Osteocyte (in vitro differentiated cells): ENCODE data around the gene NIM1K. TPM values are rescaled to one million over a fixed set of nuclear protein-coding genes. Genes with fewer than 3 reads are reported as not detected.

Experiments used
- DNase-seq: peaks from one replicate; pipeline ENCODE4 v3.0.0; 2021; ENCODE audit warnings: mixed read lengths; ENCODE audit not compliant: unreplicated experiment; ENCODE audit errors: extremely low spot score
- H3K27ac Mint-ChIP-seq: one replicate; pipeline ENCODE4 v1.8.0; 2021; ENCODE audit warnings: mild to moderate bottlenecking, mixed read lengths; ENCODE audit not compliant: unreplicated experiment
- H3K27me3 Mint-ChIP-seq: one replicate; pipeline ENCODE4 v1.8.0; 2021; ENCODE audit warnings: mixed read lengths; ENCODE audit not compliant: unreplicated experiment
- H3K36me3 Mint-ChIP-seq: one replicate; pipeline ENCODE4 v1.8.0; 2021; ENCODE audit warnings: mixed read lengths; ENCODE audit not compliant: unreplicated experiment
- H3K4me1 Mint-ChIP-seq: one replicate; pipeline ENCODE4 v1.8.0; 2021; ENCODE audit warnings: mixed read lengths; ENCODE audit not compliant: unreplicated experiment
- H3K4me3 Mint-ChIP-seq: one replicate; pipeline ENCODE4 v1.8.0; 2021; ENCODE audit warnings: mild to moderate bottlenecking, moderate library complexity, mixed read lengths; ENCODE audit not compliant: unreplicated experiment
- H3K9me3 Mint-ChIP-seq: one replicate; pipeline ENCODE4 v1.8.0; 2021; ENCODE audit warnings: mixed read lengths; ENCODE audit not compliant: unreplicated experiment
- total RNA-seq: library from RNA; stranded (reverse); gene quantifications from 2 replicates; pipeline ENCODE4 v1.2.1, GENCODE V29; 2021
- TF ChIP-seq, protein P1 (sequence below): fragments of 200-600 bp; sonication (generic); IDR thresholded peaks from 2 replicates; pipeline ENCODE4 v1.5.0; 2021; ENCODE audit warnings: antibody characterized with exemption, mild to moderate bottlenecking, moderate library complexity

NIM1K gene
- total RNA-seq, 1 donor from 2014 or later = 0.43 TPM

DNA sequence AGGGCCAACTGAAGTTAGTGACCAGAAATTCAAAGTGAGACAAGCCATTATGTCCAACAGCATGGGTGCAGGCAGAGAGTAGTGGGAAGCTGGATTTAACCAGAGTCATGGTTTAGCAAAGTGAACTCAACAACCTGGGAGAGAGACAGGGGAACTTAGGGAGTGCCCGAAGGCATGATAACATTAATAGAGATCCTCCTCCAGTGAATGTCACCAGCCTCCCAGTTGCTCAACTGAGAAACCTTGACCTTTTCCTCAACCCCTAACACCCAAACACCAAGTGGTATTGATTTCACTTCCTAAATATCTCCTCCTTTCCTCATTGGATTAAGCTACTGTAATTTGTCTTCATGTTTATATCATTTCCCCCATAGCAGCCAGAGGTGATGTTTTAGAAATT lies 78.6 kb downstream of the NIM1K start:
- no peak overlapping the region for H3K4me3 Mint-ChIP-seq
- DNase-seq = no peak
- H3K27me3 Mint-ChIP-seq = peaks cover 50% of the 10 kb centered on the region
- H3K9me3 Mint-ChIP-seq = peaks cover 18% of the 10 kb centered on the region
- H3K4me1 Mint-ChIP-seq = no peaks in the 10 kb centered on the region
- H3K27ac Mint-ChIP-seq = no peak overlapping the region
- TF ChIP-seq, protein P1, sequence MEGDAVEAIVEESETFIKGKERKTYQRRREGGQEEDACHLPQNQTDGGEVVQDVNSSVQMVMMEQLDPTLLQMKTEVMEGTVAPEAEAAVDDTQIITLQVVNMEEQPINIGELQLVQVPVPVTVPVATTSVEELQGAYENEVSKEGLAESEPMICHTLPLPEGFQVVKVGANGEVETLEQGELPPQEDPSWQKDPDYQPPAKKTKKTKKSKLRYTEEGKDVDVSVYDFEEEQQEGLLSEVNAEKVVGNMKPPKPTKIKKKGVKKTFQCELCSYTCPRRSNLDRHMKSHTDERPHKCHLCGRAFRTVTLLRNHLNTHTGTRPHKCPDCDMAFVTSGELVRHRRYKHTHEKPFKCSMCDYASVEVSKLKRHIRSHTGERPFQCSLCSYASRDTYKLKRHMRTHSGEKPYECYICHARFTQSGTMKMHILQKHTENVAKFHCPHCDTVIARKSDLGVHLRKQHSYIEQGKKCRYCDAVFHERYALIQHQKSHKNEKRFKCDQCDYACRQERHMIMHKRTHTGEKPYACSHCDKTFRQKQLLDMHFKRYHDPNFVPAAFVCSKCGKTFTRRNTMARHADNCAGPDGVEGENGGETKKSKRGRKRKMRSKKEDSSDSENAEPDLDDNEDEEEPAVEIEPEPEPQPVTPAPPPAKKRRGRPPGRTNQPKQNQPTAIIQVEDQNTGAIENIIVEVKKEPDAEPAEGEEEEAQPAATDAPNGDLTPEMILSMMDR = no peak
- H3K36me3 Mint-ChIP-seq = no peaks in the 10 kb centered on the region

DNA sequence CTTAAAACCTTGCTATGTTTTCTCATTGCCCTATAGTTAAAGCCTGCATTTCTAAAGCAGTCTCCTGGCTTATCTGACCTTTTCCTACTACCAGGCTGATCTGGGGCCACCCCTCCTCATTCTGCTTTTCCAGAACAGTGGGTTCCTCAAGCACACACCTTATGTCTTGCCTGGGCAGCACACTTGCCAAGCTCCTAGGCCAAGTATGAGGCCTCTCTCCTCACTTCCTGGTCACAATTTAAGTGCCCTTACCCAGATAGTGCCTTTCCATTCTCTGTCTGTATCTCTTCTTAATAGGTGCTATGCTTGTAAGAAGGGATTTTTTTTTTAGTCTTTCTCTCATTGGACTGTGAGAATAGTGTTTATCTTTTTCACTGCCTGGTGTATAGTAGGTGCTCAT lies 81.5 kb downstream of the NIM1K start:
- no peaks in the 10 kb centered on the region for H3K4me1 Mint-ChIP-seq
- H3K27ac Mint-ChIP-seq = no peak overlapping the region
- DNase-seq = no peak
- no peak overlapping the region for H3K4me3 Mint-ChIP-seq
- H3K9me3 Mint-ChIP-seq = peaks cover 6% of the 10 kb centered on the region
- TF ChIP-seq, protein P1 = no peak
- H3K36me3 Mint-ChIP-seq = no peaks in the 10 kb centered on the region
- peaks cover 42% of the 10 kb centered on the region for H3K27me3 Mint-ChIP-seq

DNA sequence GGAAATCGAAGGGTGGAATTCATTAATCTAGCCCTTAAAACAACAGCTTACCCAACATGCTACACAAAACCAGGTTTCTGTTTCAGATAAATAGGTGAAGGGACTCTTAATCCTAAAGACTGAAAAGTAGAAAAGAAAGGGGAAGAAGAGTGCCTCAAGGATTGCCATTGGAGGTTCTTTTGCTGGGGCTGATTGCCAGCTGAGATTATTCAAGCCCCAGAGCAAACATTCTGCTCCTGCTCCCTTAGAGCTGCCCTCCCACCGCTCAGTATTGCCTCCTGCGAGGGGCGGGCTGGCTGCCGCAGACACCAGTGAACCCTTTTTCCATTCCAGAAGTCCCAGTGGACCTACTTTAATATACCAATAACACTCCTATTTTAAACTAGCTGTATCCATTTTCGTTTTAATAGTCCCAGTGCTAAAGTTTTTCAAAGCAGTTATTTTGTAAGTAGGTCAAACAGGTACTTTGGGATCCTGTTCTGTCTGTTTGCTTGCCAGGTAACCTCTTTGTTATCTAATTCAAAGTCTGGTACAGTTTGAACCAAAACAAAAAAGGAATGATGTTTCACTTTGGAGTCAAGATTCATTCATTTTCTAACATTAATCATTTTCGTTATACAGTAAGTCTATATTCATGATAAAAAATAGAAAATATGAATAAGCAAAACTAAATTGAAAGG lies 82.5 kb downstream of the NIM1K start:
- peaks cover 6% of the 10 kb centered on the region for H3K9me3 Mint-ChIP-seq
- peaks cover 40% of the 10 kb centered on the region for H3K27me3 Mint-ChIP-seq
- no peak overlapping the region for H3K27ac Mint-ChIP-seq
- no peak for DNase-seq
- H3K36me3 Mint-ChIP-seq = no peaks in the 10 kb centered on the region
- no peaks in the 10 kb centered on the region for H3K4me1 Mint-ChIP-seq
- TF ChIP-seq, protein P1 = no peak
- H3K4me3 Mint-ChIP-seq = no peak overlapping the region

DNA sequence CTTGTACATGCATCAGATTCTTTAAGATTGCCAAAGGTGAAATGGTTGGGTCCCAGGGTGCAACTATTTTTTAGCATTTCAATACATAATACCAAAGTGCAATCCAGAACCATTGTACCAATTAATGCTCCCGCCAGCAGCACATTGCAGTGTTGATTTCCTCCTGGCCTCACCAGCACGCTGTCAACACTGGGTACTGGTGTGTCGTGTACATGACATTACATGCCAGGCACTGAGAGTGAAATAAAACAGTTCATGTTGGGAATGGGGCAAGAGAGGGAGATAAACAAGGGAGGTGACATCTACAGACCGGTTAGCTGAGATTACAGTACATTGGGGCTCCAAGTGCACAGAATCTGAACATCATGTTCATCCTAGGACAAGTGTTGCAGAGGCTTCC lies 83.4 kb downstream of the NIM1K start:
- no peaks in the 10 kb centered on the region for H3K36me3 Mint-ChIP-seq
- TF ChIP-seq, protein P1 = no peak
- H3K4me1 Mint-ChIP-seq = no peaks in the 10 kb centered on the region
- no peaks in the 10 kb centered on the region for H3K9me3 Mint-ChIP-seq
- H3K4me3 Mint-ChIP-seq = no peak overlapping the region
- H3K27ac Mint-ChIP-seq = no peak overlapping the region
- peaks cover 34% of the 10 kb centered on the region for H3K27me3 Mint-ChIP-seq
- DNase-seq = no peak

DNA sequence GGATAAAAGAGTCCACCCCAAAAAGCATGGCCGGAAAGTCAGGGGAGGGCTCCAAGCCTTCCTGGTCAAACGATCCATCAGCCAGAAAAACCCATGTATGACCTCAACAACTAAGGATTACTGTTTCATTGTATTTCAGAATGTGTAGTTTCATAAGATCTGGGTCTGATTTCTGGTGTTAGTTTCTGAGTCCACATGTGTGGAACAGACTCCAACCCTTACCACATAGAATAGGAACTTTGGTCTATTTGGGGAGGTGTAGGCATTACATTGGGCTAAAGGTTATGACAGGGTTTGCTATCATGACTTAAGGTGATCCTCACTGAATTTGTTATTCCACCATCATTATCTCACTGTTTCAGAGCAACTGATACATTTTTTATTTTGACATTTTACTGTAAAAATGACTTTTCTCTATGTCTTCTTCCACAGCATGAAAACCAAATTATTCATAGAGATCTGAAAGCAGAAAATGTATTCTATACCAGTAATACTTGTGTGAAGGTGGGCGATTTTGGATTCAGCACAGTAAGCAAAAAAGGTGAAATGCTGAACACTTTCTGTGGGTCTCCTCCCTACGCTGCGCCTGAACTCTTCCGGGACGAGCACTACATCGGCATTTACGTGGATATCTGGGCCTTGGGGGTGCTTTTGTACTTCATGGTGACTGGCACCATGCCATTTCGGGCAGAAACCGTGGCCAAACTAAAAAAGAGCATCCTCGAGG lies 87.7 kb downstream of the NIM1K start:
- Mint-ChIP-seq H3K36me3 (no peaks in the 10 kb centered on the region), H3K4me1 (no peaks in the 10 kb centered on the region)
- TF ChIP-seq, protein P1 = no peak

More for the DNA sequence above, 87.7 kb downstream of the NIM1K start:
- no peaks in the 10 kb centered on the region for H3K9me3 Mint-ChIP-seq
- H3K27ac Mint-ChIP-seq = no peak overlapping the region
- no peak overlapping the region for H3K4me3 Mint-ChIP-seq
- H3K27me3 Mint-ChIP-seq = peaks cover 12% of the 10 kb centered on the region
- DNase-seq = no peak
